Peyer's patch (tissue), 4 donors: ENCODE results near the gene CENPU. TPM values are rescaled to one million over a fixed set of nuclear protein-coding genes. Genes with fewer than 3 reads are reported as not detected.

Experiments
- DNase-seq, 3 donors: peaks; one replicate each; pipeline ENCODE4 v3.0.0-alpha.2; 2017 to 2019
- H3K27ac ChIP-seq, 4 donors: fragments of 200-600 bp; sonication (generic); one replicate each; pipeline ENCODE4 v1.5.1; 2016 to 2019
- H3K27me3 ChIP-seq, 2 donors: fragments of 200-600 bp; sonication (generic); one replicate each; pipeline ENCODE4 v1.5.1; 2019
- H3K36me3 ChIP-seq, 3 donors: fragments of 200-600 bp; sonication (generic); one replicate each; pipeline ENCODE4 v1.5.1; 2016 to 2019
- H3K4me1 ChIP-seq, 4 donors: fragments of 200-600 bp; sonication (generic); one replicate each; pipeline ENCODE4 v1.5.1; 2016 to 2019
- H3K4me3 ChIP-seq, 4 donors: fragments of 200-600 bp; sonication (generic); 1 replicate in 3 of 4; 2 replicates in 1 of 4; pipeline ENCODE4 v1.5.1; 2016 to 2019; ENCODE audit warnings: mild to moderate bottlenecking in 1 of 4
- H3K9me3 ChIP-seq, 4 donors: fragments of 200-600 bp; sonication (generic); one replicate each; pipeline ENCODE4 v1.5.1; 2016 to 2019; ENCODE audit warnings: mild to moderate bottlenecking in 1 of 4
- CTCF ChIP-seq, 6 experiments: fragments of 450-650 bp in 4 of 6; fragments of 200-600 bp in 2 of 6; sonication (generic) in 1 of 6; IDR thresholded peaks; one replicate each; pipeline ENCODE4 v1.5.1; 2017 to 2019; ENCODE audit warnings: antibody characterized with exemption in 6 of 6, mild to moderate bottlenecking in 3 of 6, moderate library complexity in 1 of 6
- POLR2A ChIP-seq, 2 donors: fragments of 450-650 bp; IDR thresholded peaks; one replicate each; pipeline ENCODE4 v1.5.1; 2017; ENCODE audit warnings: antibody characterized with exemption in 2 of 2, mild to moderate bottlenecking in 2 of 2, moderate library complexity in 2 of 2
- total RNA-seq, 4 donors: library from RNA; depleted of rRNA; stranded (reverse); fragments of >200 nt; gene quantifications; one replicate each; pipeline ENCODE4 v1.1.0, GENCODE V29; 2016

Gene CENPU
- total RNA-seq, 4 donors from 2014 or later, result 3.3 to 30.5 (median 7.1) TPM

- Histone ChIP-seq H3K27ac (no peak overlapping the region), H3K36me3 (peaks cover 0 to 15% (median 0%) of the 10 kb centered on the region in 3 donors), H3K4me3 (no peak overlapping the region), H3K27me3 (no peaks in the 10 kb centered on the region), H3K9me3 (no peaks in the 10 kb centered on the region), H3K4me1 (peaks cover 0 to 10% (median 2%) of the 10 kb centered on the region in 4 donors)
- no peak for TF ChIP-seq CTCF (IDR thresholded peaks at IDR 0.05)
- no peak for DNase-seq
These were observed 17.7 kb upstream of the CENPU start for GRCh38 chr4:184751585-184751956.

- H3K27me3 ChIP-seq, result no peaks in the 10 kb centered on the region
- H3K27ac ChIP-seq, result no peak overlapping the region
- no peak for DNase-seq
- no peak overlapping the region for H3K4me3 ChIP-seq
- no peak for TF ChIP-seq CTCF (IDR thresholded peaks at IDR 0.05)
- no peak for TF ChIP-seq POLR2A (IDR thresholded peaks at IDR 0.05)
- H3K36me3 ChIP-seq, result peaks cover 0 to 10% (median 0%) of the 10 kb centered on the region in 3 donors
- no peaks in the 10 kb centered on the region for H3K9me3 ChIP-seq
- H3K4me1 ChIP-seq, result peaks cover 0 to 14% (median 5%) of the 10 kb centered on the region in 4 donors
These were observed 17.2 kb upstream of the CENPU start for GRCh38 chr4:184750926-184751584.

- no peaks in the 10 kb centered on the region for H3K9me3 ChIP-seq
- peaks cover 0 to 14% (median 5%) of the 10 kb centered on the region in 4 donors for H3K4me1 ChIP-seq
- H3K36me3 ChIP-seq, result no peaks in the 10 kb centered on the region
- no peaks in the 10 kb centered on the region for H3K27me3 ChIP-seq
- TF ChIP-seq CTCF (IDR thresholded peaks at IDR 0.05), result no peak
- TF ChIP-seq POLR2A (IDR thresholded peaks at IDR 0.05), result no peak
- H3K4me3 ChIP-seq, result no peak overlapping the region
- no peak overlapping the region for H3K27ac ChIP-seq
- no peak for DNase-seq
These were observed 14.4 kb upstream of the CENPU start for GRCh38 chr4:184748251-184748652.

- Histone ChIP-seq H3K36me3 (no peaks in the 10 kb centered on the region), H3K27me3 (no peaks in the 10 kb centered on the region), H3K4me1 (peaks cover 0 to 14% (median 5%) of the 10 kb centered on the region in 4 donors), H3K27ac (peak overlapping the region; percentile 11 to 63 (median 23)), H3K4me3 (no peak overlapping the region), H3K9me3 (no peaks in the 10 kb centered on the region)
- TF ChIP-seq POLR2A (IDR thresholded peaks at IDR 0.05) (no peak), CTCF (IDR thresholded peaks at IDR 0.05) (no peak)
- peak in 2 of 3 donors; percentile 73 to 76 for DNase-seq
These were observed 13.3 kb upstream of the CENPU start for GRCh38 chr4:184747034-184747830.

GRCh38 chr4:184745831-184746795, 12.2 kb upstream of the CENPU start:
- Histone ChIP-seq H3K4me3 (no peak overlapping the region), H3K9me3 (no peaks in the 10 kb centered on the region), H3K27ac (peak overlapping the region; percentile 11 to 63 (median 34))

More at GRCh38 chr4:184745831-184746795, 12.2 kb upstream of the CENPU start:
- peak; percentile 58 to 81 (median 76) for TF ChIP-seq CTCF (IDR thresholded peaks at IDR 0.05)
- TF ChIP-seq POLR2A (IDR thresholded peaks at IDR 0.05), result peak in 1 of 2 donors; percentile 7
- Histone ChIP-seq H3K36me3 (no peaks in the 10 kb centered on the region), H3K27me3 (no peaks in the 10 kb centered on the region), H3K4me1 (peaks cover 0 to 14% (median 5%) of the 10 kb centered on the region in 4 donors)
- DNase-seq, result peak in 2 of 3 donors; percentile 72 to 87
